MCF 10A (cell line): ENCODE results near the gene ADAMTSL1. TPM values are rescaled to one million over a fixed set of nuclear protein-coding genes. Genes with fewer than 3 reads are reported as not detected.

Experiments used
- BruUV-seq: library from RNA; stranded (reverse); fragments of 400-500 nt; replicated peaks from 2 replicates; lab custom pipeline; 2021; lab: Mats Ljungman, UMichigan
- CTCF ChIA-PET: fragments of 300-600 bp; sonication (Branson Sonifier 250); formaldehyde crosslinking; extraction: SDS; loops from one replicate; lab custom pipeline; 2021; ENCODE audit warnings: antibody characterized with exemption, inconsistent platforms; lab: Yijun Ruan, JAX
- POLR2A ChIA-PET: fragments of 300-600, 350-650 bp; sonication (Branson Sonifier 250); formaldehyde crosslinking; extraction: SDS; loops from one replicate; lab custom pipeline; 2020; ENCODE audit warnings: antibody characterized with exemption, inconsistent platforms; lab: Yijun Ruan, JAX
- DNase-seq: peaks from one replicate; pipeline ENCODE4 v3.0.0-alpha.2; 2018; ENCODE audit not compliant: unreplicated experiment
- H3K27ac Mint-ChIP-seq: one replicate; pipeline ENCODE4 v1.8.0; 2022; ENCODE audit warnings: mild to moderate bottlenecking, low read depth, mixed read lengths; ENCODE audit not compliant: unreplicated experiment
- H3K27me3 Mint-ChIP-seq: one replicate; pipeline ENCODE4 v1.8.0; 2022; ENCODE audit warnings: mixed read lengths; ENCODE audit not compliant: insufficient read depth, unreplicated experiment
- H3K36me3 Mint-ChIP-seq: one replicate; pipeline ENCODE4 v1.8.0; 2022; ENCODE audit warnings: mild to moderate bottlenecking, moderate library complexity, mixed read lengths; ENCODE audit not compliant: insufficient read depth, unreplicated experiment
- H3K4me1 Mint-ChIP-seq: one replicate; pipeline ENCODE4 v1.8.0; 2022; ENCODE audit warnings: mixed read lengths; ENCODE audit not compliant: insufficient read depth, unreplicated experiment
- H3K4me3 Mint-ChIP-seq: one replicate; pipeline ENCODE4 v1.8.0; 2022; ENCODE audit warnings: mild to moderate bottlenecking, moderate library complexity, mixed read lengths; ENCODE audit not compliant: unreplicated experiment
- H3K9me3 Mint-ChIP-seq: one replicate; pipeline ENCODE4 v1.8.0; 2022; ENCODE audit warnings: mixed read lengths; ENCODE audit not compliant: unreplicated experiment
- CTCF ChIP-seq: fragments of 200-600 bp; IDR thresholded peaks from one replicate; pipeline ENCODE4 v1.8.0; 2022; ENCODE audit warnings: antibody characterized with exemption, mild to moderate bottlenecking; ENCODE audit not compliant: unreplicated experiment
- intact Hi-C: fragments of 100-400 bp; cut with micrococcal nuclease; formaldehyde crosslinking; loops from 2 replicates; pipeline ENCODE4 v1.14.1; 2022
- total RNA-seq: library from RNA; stranded (reverse); gene quantifications from 2 replicates; pipeline ENCODE4 v1.2.3, GENCODE V29; 2022

Gene ADAMTSL1
- total RNA-seq, 1 experiment from 2014 or later: not detected

- H3K4me3 Mint-ChIP-seq: no peak overlapping the region
- peaks cover 5% of the 10 kb centered on the region for H3K4me1 Mint-ChIP-seq
- H3K36me3 Mint-ChIP-seq: no peaks in the 10 kb centered on the region
- TF ChIP-seq CTCF: no peak
- intact Hi-C loops: no loop called here
- DNase-seq: no peak
- H3K27ac Mint-ChIP-seq: no peak overlapping the region
- H3K27me3 Mint-ChIP-seq: no peaks in the 10 kb centered on the region
- no TSS peak for BruUV-seq
- H3K9me3 Mint-ChIP-seq: no peaks in the 10 kb centered on the region
- ChIA-PET POLR2A (interaction anchor here (0.7 kb wide), 1 partner anchor 272 kb away, joined by 3 read pairs; no protein-coding TSS in a partner anchor), CTCF (interaction anchor here (0.6 kb wide), 1 partner anchor 1390 kb away, joined by 3 read pairs; no protein-coding TSS in a partner anchor)
Observed at GRCh38 chr9:18753904-18754303, 280.0 kb downstream of the ADAMTSL1 start.

DNA sequence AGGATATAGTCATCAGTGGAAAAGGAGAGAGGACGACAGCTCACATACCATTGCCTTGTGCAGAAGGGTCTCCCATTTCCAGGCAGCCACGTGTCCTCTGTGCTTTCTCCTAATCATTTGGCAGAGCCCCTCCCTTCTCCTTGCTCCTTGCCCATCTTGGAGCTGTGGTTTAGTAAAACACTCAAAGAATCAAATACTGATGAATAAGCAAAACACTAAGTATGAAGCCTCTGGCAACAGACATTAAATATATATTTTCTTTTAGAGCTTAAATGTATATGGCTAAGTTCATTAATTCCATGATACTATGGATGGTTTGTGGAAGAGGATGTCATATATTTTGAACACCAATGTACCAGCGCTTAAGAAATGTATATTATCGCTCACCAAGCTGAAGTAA is 280.6 kb downstream of the ADAMTSL1 start:
- H3K4me3 Mint-ChIP-seq: no peak overlapping the region
- no peaks in the 10 kb centered on the region for H3K36me3 Mint-ChIP-seq
- TF ChIP-seq CTCF: no peak
- no peak overlapping the region for H3K27ac Mint-ChIP-seq
- ChIA-PET POLR2A (no interaction called here), CTCF (interaction anchor here (0.6 kb wide), 1 partner anchor 11 kb away, joined by 3 read pairs; no protein-coding TSS in a partner anchor)
- no peaks in the 10 kb centered on the region for H3K9me3 Mint-ChIP-seq
- intact Hi-C loops: no loop called here
- H3K4me1 Mint-ChIP-seq: peaks cover 5% of the 10 kb centered on the region
- no peaks in the 10 kb centered on the region for H3K27me3 Mint-ChIP-seq
- no peak for DNase-seq
- no TSS peak for BruUV-seq

DNA sequence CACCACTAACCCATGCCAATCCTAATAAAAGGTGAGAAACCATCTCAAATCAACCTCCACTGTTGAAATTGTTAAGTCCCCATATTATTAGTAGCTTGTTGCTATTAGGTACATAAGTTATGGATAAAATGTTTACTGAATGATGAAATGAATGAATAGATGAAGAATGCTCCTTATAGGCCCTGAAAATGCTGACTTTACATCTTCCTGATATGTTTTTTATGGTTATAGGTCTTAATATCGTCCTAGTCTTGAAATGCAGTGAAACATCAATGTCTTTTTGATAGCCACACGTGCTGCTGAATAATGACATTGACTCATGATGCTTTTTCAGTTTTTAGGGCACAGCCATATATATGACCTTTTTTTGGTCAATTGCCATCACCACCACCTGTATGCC is 281.3 kb downstream of the ADAMTSL1 start:
- Mint-ChIP-seq H3K9me3 (no peaks in the 10 kb centered on the region), H3K4me1 (peaks cover 5% of the 10 kb centered on the region), H3K36me3 (no peaks in the 10 kb centered on the region), H3K27me3 (no peaks in the 10 kb centered on the region), H3K4me3 (no peak overlapping the region), H3K27ac (no peak overlapping the region)
- no peak for DNase-seq
- BruUV-seq: no TSS peak
- CTCF ChIA-PET: interaction anchor here (0.6 kb wide), 1 partner anchor 10 kb away, joined by 3 read pairs; no protein-coding TSS in a partner anchor
- POLR2A ChIA-PET: no interaction called here
- intact Hi-C loops: no loop called here
- TF ChIP-seq CTCF: no peak

GRCh38 chr9:18756712-18757125 is 282.8 kb downstream of the ADAMTSL1 start:
- Mint-ChIP-seq H3K27me3 (no peaks in the 10 kb centered on the region), H3K4me3 (no peak overlapping the region), H3K36me3 (no peaks in the 10 kb centered on the region), H3K9me3 (no peaks in the 10 kb centered on the region), H3K4me1 (peaks cover 5% of the 10 kb centered on the region), H3K27ac (no peak overlapping the region)
- no peak for TF ChIP-seq CTCF
- intact Hi-C loops: no loop called here
- ChIA-PET CTCF (interaction anchor here (0.6 kb wide), 3 partner anchors 11 to 399 kb away, joined by 3 read pairs; partner anchors contain the start of gene RRAGA), POLR2A (interaction anchor here (0.7 kb wide), 1 partner anchor 98 kb away, joined by 3 read pairs; no protein-coding TSS in a partner anchor)
- BruUV-seq: no TSS peak
- DNase-seq: no peak
